ENCODE results near the gene FOSB. TPM values are rescaled to one million over a fixed set of nuclear protein-coding genes. Genes with fewer than 3 reads are reported as not detected.

Gene FOSB
- total and polyA plus RNA-seq, 9 of the 15 experiments (the other 6 are each of a cell fraction or from before 2014, with no cell fraction given) = 0.11 to 2.7 (median 0.73) TPM

DNA sequence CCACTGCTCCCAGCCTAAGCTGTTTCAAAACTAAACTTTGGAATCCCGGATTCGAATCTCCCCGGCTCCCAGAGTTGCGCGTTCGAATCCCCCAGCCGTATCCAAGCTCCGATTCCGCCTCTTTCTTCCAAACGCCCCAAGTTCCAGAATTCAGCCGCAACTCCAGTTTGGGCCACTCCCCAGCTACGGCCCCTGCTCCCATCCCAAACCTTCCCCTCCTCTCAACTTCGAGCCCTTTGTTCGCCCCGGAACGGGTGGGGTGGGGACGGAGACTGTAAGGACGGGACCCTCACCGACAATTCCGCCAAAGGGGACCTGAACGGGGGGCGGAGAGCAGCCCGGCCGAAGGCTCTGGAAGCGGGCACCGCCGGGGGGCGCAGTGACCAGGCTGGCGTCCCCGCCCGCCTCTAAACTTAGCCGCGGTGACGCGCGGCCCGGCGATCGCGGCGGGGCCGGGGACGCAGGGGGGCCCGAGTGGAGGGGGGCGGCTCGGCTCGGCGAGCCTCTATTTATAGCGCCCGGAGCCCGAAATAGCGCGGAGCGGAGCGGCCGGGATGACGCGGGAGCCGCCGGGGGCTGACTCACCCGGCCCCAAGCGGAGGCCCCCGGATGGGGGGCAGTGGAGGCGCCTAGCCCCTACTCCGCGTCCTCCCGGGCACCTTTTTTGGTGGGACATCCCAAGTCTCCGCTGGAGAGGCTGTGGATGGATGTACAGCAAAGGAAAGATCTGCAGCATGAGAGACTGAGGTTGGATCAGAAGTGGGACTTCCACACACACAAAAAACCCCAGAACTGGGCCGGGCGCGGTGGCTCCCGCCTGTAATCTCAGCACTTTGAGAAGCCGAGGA lies 39.2 kb upstream of the FOSB start:
- H3K4me3 ChIP-seq = peak overlapping the region; percentile 71
- BruUV-seq (replicated peaks) = no TSS peak
- POLR2A ChIA-PET = interaction anchor here (0.6 to 2.4 kb wide), 9 partner anchors 11 to 80 kb away, joined by 3 to 12 read pairs (median 5); no protein-coding TSS in a partner anchor
- no peaks in the 10 kb centered on the region for H3K79me2 ChIP-seq (ENCODE audit: control insufficient read depth, insufficient read depth, low read length)
- H3K27me3 ChIP-seq (ENCODE audit: control insufficient read depth in 2 of 2, insufficient read depth in 2 of 2, low read length in 2 of 2) = no peaks in the 10 kb centered on the region
- DNase-seq (ENCODE audit: extremely low read depth in 1 of 4, low spot score in 3 of 4) (peak; percentile 71 to 74 (median 72)), FAIRE-seq (peak; percentile 11), ATAC-seq (peak; percentile 50)
- CTCF ChIA-PET (ENCODE audit: low intra/inter-chr PET ratio) = interaction anchor here (1.0 to 4.9 kb wide), 4 partner anchors 11 to 129 kb away, joined by 3 to 85 read pairs (median 8); no protein-coding TSS in a partner anchor
- peak overlapping the region; percentile 97 for H2AFZ ChIP-seq (ENCODE audit: low read depth, low read length)
- H3K9ac ChIP-seq (ENCODE audit: insufficient read depth in 1 of 2, low read depth in 2 of 2, low read length in 2 of 2) = peak overlapping the region; percentile 88 to 99
- WGBS (ENCODE audit: insufficient coverage, low coverage, missing lambda C conversion rate) = 3% methylated on average over 47 of the region's 73 CpGs
- H4K20me1 ChIP-seq (replicated peaks; ENCODE audit: control insufficient read depth, insufficient read depth, low read length) = no peaks in the 10 kb centered on the region
- H3K9me1 ChIP-seq (ENCODE audit: control insufficient read depth, insufficient read depth, low read length) = no peaks in the 10 kb centered on the region
- no peaks in the 10 kb centered on the region for H3K36me3 ChIP-seq (ENCODE audit: control insufficient read depth, insufficient read depth, low read length)
- intact Hi-C loops (cut with micrococcal nuclease) = loop anchor here (5.0 kb wide), 1 partner anchor 129 kb away; no protein-coding TSS in a partner anchor
- H3K4me1 ChIP-seq (replicated peaks in 1 of 2; ENCODE audit: control insufficient read depth in 2 of 2, insufficient read depth in 2 of 2, low read length in 2 of 2) = peaks cover 19 to 34% of the 10 kb centered on the region in 2 experiments; a peak in 4 of 5 replicates
- peak overlapping the region; percentile 87 for H3K27ac ChIP-seq (ENCODE audit: extremely low read depth, low read depth, low read length)
- H3K9me3 ChIP-seq (replicated peaks; ENCODE audit: control insufficient read depth, insufficient read depth, low read depth, low read length) = no peaks in the 10 kb centered on the region
- peak overlapping the region; percentile 84 for H3K4me2 ChIP-seq (ENCODE audit: insufficient read depth, low read length)
- in situ Hi-C loops (cut with MboI) = no loop called here
- TF ChIP-seq ZKSCAN1 (IDR thresholded peaks at IDR 0.05; ENCODE audit: low read depth, low read length) (no peak), BHLHE40 (IDR thresholded peaks at IDR 0.05; ENCODE audit: low read length) (no peak), NBN (IDR thresholded peaks at IDR 0.05; ENCODE audit: low read depth) (peak; percentile 15; the same call in 1 of the 2 replicates), TAF15 (IDR thresholded peaks at IDR 0.05; ENCODE audit: low read depth, low read length) (no peak), ZNF354B (CRISPR knock-in tag; IDR thresholded peaks at IDR 0.05) (no peak), E2F1 (CRISPR knock-in tag; IDR thresholded peaks at IDR 0.05) (no peak), ZNF507 (tag; conservative IDR thresholded peaks at IDR 0.05) (no peak), BCOR (IDR thresholded peaks at IDR 0.05) (peak; percentile 100), MCM3 (IDR thresholded peaks at IDR 0.05) (no peak), SIRT6 (IDR thresholded peaks at IDR 0.05; ENCODE audit: low read depth, low read length) (no peak), ZNF134 (CRISPR knock-in tag; conservative IDR thresholded peaks at IDR 0.05) (no peak), CREB3 (tag; conservative IDR thresholded peaks at IDR 0.05; ENCODE audit: low read depth) (no peak), FOXK1 (CRISPR knock-in tag; IDR thresholded peaks at IDR 0.05; ENCODE audit: borderline replicate concordance) (no peak), JUNB (CRISPR knock-in tag; conservative IDR thresholded peaks at IDR 0.05) (no peak), XRCC4 (IDR thresholded peaks at IDR 0.05; ENCODE audit: extremely low read depth, insufficient read depth, insufficient read length) (no peak), HCFC1 (IDR thresholded peaks at IDR 0.05; ENCODE audit: low read depth, low read length) (no peak), CBX1 (IDR thresholded peaks at IDR 0.05; ENCODE audit: low read depth) (peak; percentile 95)
- TF ChIP-seq, protein P1, sequence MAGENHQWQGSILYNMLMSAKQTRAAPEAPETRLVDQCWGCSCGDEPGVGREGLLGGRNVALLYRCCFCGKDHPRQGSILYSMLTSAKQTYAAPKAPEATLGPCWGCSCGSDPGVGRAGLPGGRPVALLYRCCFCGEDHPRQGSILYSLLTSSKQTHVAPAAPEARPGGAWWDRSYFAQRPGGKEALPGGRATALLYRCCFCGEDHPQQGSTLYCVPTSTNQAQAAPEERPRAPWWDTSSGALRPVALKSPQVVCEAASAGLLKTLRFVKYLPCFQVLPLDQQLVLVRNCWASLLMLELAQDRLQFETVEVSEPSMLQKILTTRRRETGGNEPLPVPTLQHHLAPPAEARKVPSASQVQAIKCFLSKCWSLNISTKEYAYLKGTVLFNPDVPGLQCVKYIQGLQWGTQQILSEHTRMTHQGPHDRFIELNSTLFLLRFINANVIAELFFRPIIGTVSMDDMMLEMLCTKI (IDR thresholded peaks at IDR 0.05; ENCODE audit: partially characterized antibody) = no peak
